Brain pericyte (primary cell): Measurements from ENCODE around the gene CLRN3.

Experiments used
- DNase-seq: peaks from one replicate; pipeline ENCODE4 v3.0.0-alpha.2; 2012; ENCODE audit warnings: low read depth, low spot score

The CLRN3 gene

DNA sequence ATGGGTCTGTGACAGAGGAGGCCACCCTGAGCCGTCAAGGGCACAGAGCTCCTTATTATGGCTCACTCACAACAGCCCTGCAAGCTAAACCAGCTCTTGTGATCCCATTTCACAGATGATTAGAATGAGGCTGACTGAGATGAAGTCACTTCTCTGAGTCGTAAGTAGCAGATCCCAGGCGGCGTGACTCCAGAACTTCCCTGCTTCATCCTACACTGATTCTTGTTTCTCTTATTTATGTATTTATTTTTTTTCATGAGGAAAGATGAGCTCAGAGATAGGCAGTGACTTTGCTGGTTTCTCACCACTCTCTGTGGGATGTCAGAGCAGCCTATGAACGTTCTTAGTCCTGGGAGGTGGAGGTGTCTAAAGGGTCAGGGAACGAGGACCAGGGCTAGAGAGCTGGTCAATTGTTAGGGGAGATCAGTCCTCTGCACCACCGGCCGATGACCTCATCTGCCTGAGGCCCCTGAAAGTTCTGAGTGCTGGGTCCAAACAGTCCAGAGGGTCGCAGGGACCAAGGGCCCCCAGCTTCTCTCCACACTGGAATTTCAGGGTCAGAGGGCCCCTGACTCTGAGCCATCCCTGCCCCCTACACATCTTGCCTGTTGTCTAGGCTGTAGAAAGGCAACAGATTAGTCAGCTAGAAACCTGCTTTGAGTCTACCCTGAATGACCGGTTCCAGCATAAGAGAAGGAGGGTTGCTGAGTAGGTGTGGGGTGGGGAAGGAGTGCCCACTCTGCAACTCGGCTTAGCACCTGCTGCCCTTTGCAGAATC lies 17.9 kb downstream of the CLRN3 start:
- DNase-seq, result no peak

- no peak for DNase-seq
Measured at GRCh38 chr10:127873901-127874470, 18.8 kb downstream of the CLRN3 start.

DNA sequence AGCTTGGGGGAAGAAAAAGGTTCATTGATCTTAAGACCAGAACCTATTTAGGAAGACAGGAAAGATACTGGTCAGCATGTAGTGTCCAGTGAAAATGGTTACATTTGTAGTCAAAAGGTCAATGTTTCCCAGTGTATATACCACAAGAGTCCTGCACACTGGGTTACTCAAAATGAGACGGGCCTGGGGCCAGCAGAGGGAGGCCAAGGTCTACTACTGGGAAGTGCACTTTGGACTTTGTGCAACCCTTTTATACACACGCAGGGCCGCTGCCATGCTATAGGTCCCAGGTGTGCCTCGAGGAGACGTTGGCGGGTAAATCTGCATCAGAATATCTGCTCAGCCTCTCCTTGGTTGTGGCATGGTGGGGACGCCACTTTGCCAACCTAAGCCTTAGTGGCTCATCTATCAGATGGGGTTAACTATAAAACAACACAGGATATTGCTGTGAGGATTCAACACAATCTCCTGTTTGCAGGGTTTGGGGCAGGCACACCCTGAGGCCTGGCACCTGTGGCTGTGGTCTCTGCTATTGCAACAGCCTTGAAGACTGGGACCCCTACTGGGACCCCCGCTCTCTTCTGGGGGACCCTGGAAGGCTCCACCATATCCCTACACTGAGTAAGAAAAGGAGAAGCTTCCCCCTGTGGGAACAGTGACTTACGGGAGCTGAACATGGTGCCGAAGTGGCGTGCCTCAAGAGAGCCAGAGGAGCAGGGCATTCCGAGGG lies 19.7 kb downstream of the CLRN3 start:
- no peak for DNase-seq

DNA sequence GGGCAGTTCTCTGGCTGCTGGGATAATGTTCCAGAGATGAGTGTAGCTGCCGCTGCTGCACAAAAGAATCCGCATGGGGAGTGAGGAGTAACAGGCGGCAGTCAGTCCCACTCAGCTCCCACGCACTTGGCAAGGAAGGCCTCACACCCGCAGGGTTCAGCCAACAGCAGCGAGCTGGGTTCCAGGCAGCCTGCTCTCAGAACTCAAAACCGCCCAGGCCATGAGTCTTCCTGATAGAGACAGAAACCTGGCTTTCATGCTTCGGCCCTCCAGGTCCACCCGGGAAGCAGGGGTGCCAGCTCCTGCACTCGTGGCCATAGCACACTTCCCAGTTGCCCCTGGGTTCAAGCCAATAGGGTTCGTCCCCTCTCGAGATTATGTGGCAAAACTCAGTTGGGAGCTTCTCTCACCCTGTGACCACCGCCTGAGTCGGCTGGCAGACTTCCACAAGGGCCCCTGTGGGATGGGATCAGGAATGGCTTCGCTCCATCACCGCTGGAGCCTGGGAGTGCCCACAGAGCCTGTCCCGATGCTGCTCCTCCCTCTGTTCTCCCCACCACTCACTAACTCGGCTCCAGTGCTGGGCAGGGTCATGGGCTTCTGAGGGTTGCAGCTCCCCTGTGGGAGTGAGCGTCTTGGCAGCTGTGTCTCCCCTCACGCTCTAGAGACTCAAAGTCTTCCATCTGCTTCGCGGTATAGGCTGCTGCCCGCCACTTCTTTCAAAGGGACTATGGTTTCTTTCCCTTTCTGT lies 20.6 kb downstream of the CLRN3 start:
- no peak for DNase-seq

DNA sequence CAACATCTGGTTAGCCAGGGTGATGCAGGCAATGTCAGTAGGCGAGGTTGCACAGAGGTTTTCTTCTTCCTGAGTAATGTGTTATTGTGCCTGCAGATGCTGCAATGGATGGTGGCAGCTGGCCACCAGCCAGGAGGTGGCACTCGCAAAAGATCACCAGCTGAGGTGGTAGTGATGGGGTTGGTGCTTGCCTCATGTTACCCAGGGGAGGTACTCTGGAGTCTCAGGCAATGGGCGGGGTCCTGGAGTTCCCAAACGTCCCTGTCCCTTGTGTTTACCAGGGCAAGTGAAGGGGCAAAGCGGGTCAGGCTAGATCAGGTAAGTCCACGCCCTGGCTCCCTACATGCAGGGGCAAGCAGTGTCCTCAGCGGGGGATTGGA lies 21.1 kb downstream of the CLRN3 start:
- DNase-seq, result no peak

- no peak for DNase-seq
Measured at GRCh38 chr10:127869329-127869728, 23.4 kb downstream of the CLRN3 start.

DNA sequence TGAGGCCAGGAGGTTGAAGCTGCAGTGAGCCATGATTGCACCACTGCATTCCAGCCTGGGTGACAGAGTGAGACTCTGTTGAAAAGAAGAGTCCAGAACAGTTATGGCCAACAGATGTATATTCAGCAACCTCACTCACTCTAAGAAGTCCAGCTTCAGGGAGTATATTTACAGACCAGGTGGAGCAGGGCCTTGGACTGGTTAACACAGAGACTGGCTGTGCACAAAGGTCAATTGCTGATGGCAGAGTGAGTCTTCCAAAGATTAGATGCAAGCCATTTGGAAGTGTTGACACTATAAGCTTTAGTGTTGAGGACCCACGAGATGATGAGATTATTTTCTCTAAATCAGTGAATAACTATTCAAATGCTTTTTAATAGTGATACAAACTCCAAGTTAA lies 24.9 kb downstream of the CLRN3 start:
- no peak for DNase-seq

GRCh38 chr10:127866276-127867013 lies 26.3 kb downstream of the CLRN3 start:
- no peak for DNase-seq

DNA sequence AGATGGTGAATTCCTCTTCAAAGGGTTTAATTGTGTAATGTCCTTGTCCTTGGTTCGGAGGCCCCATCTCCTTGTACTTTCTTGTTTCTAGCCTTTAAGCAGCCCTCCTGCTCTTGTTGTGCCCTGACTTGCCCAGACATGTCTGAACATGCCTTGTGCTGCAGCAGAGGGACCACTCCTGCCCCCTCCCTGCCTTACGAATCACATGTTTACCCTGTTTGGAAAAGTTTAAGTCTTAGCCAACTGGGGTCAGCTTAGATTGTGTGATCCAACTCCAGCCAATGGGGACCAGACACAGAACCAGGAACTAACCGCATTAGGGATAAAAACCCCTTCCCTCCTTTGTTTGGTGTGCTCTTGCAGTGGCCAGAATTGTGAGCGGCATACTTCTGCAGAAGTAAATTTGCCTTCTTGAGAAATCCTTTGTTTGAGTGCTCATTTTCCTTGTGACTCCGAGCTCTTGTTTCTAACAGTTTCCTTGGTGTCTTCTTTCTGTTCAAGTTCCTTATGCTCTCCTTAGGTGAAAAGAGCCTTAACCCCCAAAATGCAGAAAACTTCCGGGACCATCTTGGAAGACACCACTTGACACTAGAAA lies 29.4 kb downstream of the CLRN3 start:
- no peak for DNase-seq

- no peak for DNase-seq
Measured at GRCh38 chr10:127860592-127860991, 32.1 kb downstream of the CLRN3 start.

DNA sequence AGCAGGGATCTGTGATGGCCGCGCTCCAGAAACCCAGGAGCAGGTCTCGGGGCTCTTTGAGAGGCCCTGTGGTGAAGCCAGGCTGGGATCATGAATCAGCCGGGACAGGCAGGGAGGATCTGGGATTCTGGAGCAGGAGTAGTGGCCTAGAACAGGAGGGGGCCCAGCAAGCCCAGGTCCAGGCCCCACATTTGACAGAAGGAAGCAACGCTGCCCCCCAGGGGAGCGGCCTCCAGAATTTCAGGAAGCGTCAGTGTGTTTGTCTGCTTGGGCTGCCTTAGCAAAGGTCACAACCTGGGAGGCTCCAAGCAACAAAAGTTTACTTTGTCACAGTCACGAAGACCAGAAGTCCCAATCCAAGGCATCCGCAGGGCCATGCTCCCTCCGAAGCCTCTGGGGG lies 36.8 kb downstream of the CLRN3 start:
- DNase-seq, result no peak

DNA sequence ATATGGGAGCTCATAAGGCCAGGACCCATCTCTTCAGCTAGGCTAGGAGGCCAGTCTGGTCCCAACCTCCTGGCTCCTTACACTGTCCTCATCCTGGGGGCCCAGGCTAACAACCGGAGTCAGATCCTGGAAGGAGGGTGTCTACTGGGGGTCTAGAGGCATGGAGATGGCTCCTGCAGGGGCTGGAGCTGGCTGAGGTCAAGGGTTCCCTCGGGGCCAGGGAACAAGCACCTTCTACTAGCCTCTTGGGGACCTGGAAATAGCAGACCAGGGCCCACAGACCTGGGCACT lies 37.2 kb downstream of the CLRN3 start:
- DNase-seq, result no peak

DNA sequence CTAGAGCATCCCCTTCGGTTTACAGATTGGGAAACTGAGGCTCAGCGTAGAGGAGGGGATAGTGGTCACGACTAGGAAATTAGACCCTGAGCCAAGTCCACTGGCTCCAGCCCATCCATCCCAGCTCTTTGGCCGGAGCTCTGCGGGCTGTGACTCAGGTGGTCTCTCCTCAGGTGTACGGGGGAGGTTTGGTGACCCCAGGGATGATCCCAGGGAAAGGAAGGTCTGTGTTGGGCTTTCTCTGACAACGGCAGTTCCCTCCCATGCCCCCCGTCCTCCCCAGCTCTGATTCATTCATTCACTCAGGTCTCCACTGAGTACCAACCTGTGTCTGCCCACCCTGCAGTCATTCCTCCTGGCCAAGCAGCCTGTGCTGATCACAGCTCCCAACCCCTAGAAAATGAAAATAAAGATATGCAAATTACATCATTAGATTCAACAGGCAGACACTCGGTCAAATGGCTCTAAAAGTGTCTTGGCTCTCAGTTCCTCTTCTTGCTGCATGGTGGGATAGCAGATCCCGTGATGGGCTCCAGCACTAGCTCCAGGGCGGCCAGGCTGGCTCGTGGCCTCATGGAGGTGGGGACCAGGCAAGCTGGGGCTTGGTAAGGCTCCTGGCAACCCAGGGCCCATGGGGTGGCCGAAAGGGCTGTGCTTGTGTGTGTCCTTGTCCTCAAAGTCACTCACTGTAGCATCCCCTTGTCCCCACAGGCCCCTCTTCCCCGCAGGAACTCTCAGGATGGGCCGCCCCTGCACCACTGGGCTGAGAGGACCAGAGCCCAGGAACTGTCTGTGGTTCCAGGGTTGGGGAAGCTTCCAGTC lies 37.8 kb downstream of the CLRN3 start:
- no peak for DNase-seq

- DNase-seq, result peak; percentile 8
Measured at GRCh38 chr10:127853868-127854768, 38.6 kb downstream of the CLRN3 start.

DNA sequence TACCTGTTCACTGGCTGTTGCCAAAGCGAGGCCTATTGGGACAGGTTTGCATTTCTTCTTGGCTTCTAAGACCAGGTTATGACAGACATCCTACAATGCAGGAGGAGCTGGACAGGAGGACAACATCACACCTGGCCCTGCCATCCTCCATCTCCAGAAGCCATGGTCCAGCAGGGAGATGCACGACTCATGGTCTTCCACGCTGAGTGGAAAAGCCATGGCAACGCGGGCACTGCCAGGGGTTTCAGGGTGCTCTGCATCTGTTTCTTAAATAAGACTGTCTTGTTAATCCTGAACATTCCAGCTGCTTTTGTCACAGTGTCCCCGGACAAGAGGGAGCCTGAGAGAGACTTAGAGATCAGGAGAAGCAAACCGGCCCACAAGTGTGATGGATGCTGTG lies 40.3 kb downstream of the CLRN3 start:
- DNase-seq, result no peak

DNA sequence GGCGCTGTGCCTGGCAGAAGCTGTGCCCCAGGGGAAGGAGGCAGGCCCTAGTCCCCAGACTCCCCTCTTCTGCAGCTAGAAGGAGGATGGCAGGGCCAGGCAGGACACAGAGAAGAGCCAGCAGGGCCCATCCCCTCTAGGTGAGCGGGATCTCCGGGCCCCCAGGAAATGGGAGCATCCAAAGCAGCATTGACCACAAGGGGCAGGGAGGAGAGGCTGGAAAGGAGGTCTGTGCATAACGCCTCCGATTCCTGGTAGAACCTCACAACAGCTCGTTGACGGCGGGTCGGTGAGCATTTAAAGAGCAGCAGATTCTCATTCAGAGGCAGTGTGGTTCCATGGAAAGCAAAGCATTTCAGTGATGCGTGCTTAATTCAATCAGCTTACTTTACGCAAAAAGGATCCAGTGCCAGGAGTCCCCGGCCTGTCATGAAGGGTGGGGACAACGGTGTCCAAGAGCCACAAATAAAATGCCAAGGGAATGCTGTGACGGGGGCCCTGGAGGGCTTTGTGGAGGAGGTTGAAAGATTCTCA lies 41.0 kb downstream of the CLRN3 start:
- no peak for DNase-seq

GRCh38 chr10:127850944-127851343 lies 41.8 kb downstream of the CLRN3 start:
- no peak for DNase-seq

DNA sequence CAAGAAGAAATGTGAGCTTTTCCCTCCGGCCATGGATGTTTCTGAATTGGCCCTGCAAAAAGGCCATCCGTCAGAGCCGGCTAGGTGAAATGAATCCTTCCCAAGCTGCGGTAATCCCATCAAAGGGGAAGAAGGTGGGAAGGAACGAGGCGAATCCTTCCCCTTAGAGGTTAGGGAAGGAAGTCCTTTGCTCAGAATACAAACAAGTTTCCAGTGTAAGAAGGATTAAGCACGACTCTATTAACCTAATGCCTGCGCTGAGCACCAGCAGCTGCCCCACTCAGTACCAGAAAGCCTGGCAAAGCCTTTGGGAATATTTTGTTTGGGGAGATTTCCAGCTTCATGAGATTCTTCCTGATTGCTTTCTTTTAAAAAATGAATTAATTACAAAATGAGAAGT lies 42.8 kb downstream of the CLRN3 start:
- no peak for DNase-seq

- DNase-seq, result no peak
Measured at GRCh38 chr10:127849224-127849623, 43.5 kb downstream of the CLRN3 start.
